Measurements from ENCODE around the gene IQGAP3. TPM values are rescaled to one million over a fixed set of nuclear protein-coding genes. Genes with fewer than 3 reads are reported as not detected.

The IQGAP3 gene
- total RNA-seq, 2 experiments from 2014 or later = 9.4 to 10.6 TPM

DNA sequence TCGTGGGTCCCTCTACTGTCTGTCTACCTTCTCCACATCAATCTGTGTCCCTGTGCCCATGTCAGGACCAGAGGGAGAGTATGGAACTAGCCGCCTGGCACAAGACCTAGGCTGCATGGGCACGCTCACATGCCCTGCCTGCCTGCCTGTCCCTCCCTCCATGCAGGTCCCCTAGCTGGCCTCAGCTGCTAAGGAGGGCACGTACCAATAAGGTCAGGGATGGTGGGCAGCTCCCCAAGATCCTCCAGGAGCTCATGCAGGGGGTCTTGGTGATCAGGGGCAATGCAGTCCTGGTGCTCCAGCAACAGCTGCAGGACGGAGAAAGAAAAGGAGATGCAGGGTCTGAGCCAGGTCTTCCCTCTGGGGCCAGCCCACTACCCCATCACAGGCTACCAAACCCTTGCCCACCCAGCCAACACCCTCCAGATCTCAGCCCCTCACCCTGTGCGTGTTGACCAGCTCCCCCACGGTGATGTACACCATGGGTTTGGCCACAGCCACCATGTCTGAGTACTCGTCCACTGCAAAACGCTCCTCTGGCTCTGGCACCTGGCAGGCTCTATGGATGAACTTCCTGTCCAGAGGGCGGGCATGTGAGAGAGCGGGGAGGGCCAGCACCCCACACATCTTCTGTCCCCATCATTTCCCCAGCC lies 38.7 kb downstream of the IQGAP3 start:
- CTCF ChIA-PET = interaction anchor here (1.5 kb wide), 1 partner anchor 54 kb away, joined by 3 read pairs; no protein-coding TSS in a partner anchor
- no peaks in the 10 kb centered on the region for H3K27me3 Mint-ChIP-seq (ENCODE audit: low read depth)
- no peak overlapping the region for H3K4me3 Mint-ChIP-seq
- intact Hi-C loops (cut with micrococcal nuclease) = no loop called here
- DNase-seq = no peak
- no peaks in the 10 kb centered on the region for H3K9me3 Mint-ChIP-seq
- no peaks in the 10 kb centered on the region for H3K36me3 Mint-ChIP-seq (ENCODE audit: low read depth)
- H3K4me1 Mint-ChIP-seq (ENCODE audit: low read depth) = peaks cover 3% of the 10 kb centered on the region
- H3K27ac Mint-ChIP-seq = no peak overlapping the region

DNA sequence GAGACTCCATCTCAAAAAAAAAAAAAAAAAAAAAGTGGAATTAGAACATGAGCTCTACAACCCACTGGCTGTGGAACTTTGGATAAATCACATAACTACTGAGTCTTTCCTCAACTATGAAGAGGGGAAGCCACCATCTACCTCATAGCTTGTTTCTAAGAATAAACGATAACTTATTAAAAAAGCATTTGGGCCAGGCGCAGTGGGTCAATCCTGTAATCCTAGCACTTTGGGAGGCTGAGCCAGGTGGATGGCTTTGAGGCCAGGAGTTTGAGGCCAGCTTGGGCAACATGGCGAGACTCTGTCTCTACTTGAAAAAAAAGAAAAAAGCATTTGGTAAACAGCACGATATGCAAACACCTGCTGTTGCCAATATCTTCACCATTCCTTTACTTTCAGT lies 40.0 kb downstream of the IQGAP3 start:
- no peak overlapping the region for H3K4me3 Mint-ChIP-seq
- H3K9me3 Mint-ChIP-seq = no peaks in the 10 kb centered on the region
- no peaks in the 10 kb centered on the region for H3K27me3 Mint-ChIP-seq (ENCODE audit: low read depth)
- H3K27ac Mint-ChIP-seq = no peak overlapping the region
- no peak for DNase-seq
- intact Hi-C loops (cut with micrococcal nuclease) = no loop called here
- CTCF ChIA-PET = interaction anchor here (0.6 to 1.5 kb wide), 2 partner anchors 31 to 52 kb away, joined by 3 read pairs; no protein-coding TSS in a partner anchor
- H3K4me1 Mint-ChIP-seq (ENCODE audit: low read depth) = peaks cover 13% of the 10 kb centered on the region
- H3K36me3 Mint-ChIP-seq (ENCODE audit: low read depth) = no peaks in the 10 kb centered on the region

DNA sequence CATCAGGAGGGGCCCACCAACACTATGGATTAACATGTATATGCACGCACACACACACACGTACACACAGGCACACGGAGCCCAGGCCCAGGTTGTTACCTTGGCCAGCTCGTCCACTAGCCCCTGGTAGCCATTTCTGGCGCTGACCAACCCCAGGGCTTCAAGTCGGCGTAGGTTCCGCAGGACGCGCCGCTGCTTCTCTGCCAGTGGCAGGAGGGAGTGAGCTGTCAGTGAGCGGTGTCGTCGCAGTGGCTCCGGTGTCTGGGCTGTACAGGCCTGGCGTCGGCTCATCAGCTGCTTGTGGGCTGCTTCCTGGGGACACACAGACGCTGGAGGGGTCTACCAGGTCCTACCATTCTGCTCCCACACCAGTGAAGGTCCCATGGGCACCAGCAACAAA lies 42.4 kb downstream of the IQGAP3 start:
- peaks cover 23% of the 10 kb centered on the region for H3K4me1 Mint-ChIP-seq (ENCODE audit: low read depth)
- no peak overlapping the region for H3K27ac Mint-ChIP-seq
- CTCF ChIA-PET = no interaction called here
- no peak for DNase-seq
- H3K9me3 Mint-ChIP-seq = no peaks in the 10 kb centered on the region
- no peaks in the 10 kb centered on the region for H3K27me3 Mint-ChIP-seq (ENCODE audit: low read depth)
- no peaks in the 10 kb centered on the region for H3K36me3 Mint-ChIP-seq (ENCODE audit: low read depth)
- H3K4me3 Mint-ChIP-seq = no peak overlapping the region
- intact Hi-C loops (cut with micrococcal nuclease) = no loop called here

DNA sequence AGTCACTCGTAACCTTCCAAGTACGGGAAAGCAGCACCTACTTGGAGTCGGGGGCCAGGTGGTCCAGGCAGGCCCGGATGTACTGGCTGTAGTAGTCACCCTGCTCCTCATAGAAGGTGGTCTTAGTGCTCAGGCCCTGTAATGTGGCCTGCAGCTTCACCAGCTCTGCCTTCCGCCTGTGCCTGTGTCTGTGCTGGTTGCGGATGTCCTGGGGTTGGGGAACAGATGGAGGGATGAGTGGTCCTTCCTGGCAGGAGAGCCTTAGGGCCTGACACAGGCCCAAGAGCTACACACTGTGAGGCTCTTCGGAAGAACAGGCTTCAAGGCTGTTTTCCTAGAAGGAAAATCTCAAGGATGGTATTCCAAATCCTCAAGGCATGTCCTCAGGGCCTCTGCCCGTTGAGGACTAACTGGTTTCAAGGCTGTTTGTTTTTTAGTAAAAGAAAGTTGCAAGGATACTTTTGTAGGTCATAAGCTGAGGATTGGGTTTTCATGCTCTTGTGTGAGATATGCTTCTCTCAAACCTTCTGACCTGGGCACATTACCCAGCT lies 43.4 kb downstream of the IQGAP3 start:
- DNase-seq = no peak
- intact Hi-C loops (cut with micrococcal nuclease) = no loop called here
- Mint-ChIP-seq H3K27ac (no peak overlapping the region), H3K36me3 (ENCODE audit: low read depth) (no peaks in the 10 kb centered on the region), H3K9me3 (no peaks in the 10 kb centered on the region), H3K4me1 (ENCODE audit: low read depth) (peaks cover 34% of the 10 kb centered on the region), H3K4me3 (no peak overlapping the region), H3K27me3 (ENCODE audit: low read depth) (no peaks in the 10 kb centered on the region)
- CTCF ChIA-PET = interaction anchor here (1.3 to 1.6 kb wide), 2 partner anchors 48 to 73 kb away, joined by 3 to 4 read pairs; no protein-coding TSS in a partner anchor

DNA sequence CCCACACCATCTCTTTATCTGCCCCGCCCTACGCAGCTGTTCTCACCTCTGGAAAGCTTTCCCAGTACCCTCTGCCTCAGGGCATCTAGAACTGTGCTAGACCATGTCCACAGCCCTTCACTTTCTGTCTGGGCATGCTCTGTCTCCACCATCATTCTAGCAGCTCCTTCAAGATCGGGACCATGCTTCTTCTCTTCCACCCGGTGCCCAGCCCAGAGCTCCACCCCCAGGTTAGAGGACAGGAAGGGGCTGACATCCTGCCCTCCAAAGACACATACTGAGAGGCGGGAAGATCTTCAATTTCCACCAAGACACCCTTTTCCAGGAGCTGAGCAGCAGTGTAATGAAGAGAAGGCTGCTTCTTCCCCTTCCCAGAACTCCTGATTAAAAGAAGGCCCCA lies 44.1 kb downstream of the IQGAP3 start:
- CTCF ChIA-PET = interaction anchor here (1.0 to 1.6 kb wide), 4 partner anchors 48 to 82 kb away, joined by 3 to 4 read pairs (median 4); no protein-coding TSS in a partner anchor
- Mint-ChIP-seq H3K4me3 (no peak overlapping the region), H3K4me1 (ENCODE audit: low read depth) (peaks cover 34% of the 10 kb centered on the region), H3K36me3 (ENCODE audit: low read depth) (no peaks in the 10 kb centered on the region), H3K9me3 (no peaks in the 10 kb centered on the region), H3K27me3 (ENCODE audit: low read depth) (no peaks in the 10 kb centered on the region), H3K27ac (no peak overlapping the region)
- intact Hi-C loops (cut with micrococcal nuclease) = no loop called here
- no peak for DNase-seq

DNA sequence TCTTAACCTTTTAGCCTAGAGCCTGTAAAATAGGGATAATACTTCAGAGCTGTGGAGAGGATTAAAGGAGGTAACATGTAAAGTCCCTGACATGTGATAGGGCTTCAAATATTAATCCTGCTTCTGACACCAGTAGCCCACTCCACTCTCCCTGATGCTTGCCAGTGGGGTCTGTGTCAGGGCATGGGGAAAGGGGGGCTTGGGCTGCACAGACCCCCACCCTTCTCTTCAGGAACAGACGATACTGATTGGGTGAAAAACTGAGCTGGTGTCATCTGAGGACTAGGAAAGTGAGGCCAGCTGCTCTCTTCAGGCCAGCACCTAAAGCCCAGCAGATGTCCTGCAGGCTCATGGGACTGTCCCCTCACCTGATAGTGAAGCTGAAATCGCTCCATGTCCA lies 44.8 kb downstream of the IQGAP3 start:
- H3K27me3 Mint-ChIP-seq (ENCODE audit: low read depth) = no peaks in the 10 kb centered on the region
- H3K9me3 Mint-ChIP-seq = no peaks in the 10 kb centered on the region
- intact Hi-C loops (cut with micrococcal nuclease) = no loop called here
- H3K36me3 Mint-ChIP-seq (ENCODE audit: low read depth) = no peaks in the 10 kb centered on the region
- H3K4me1 Mint-ChIP-seq (ENCODE audit: low read depth) = peaks cover 34% of the 10 kb centered on the region
- no peak overlapping the region for H3K4me3 Mint-ChIP-seq
- no peak overlapping the region for H3K27ac Mint-ChIP-seq
- CTCF ChIA-PET = interaction anchor here (1.0 to 1.6 kb wide), 4 partner anchors 47 to 82 kb away, joined by 3 to 4 read pairs (median 4); no protein-coding TSS in a partner anchor
- DNase-seq = no peak

DNA sequence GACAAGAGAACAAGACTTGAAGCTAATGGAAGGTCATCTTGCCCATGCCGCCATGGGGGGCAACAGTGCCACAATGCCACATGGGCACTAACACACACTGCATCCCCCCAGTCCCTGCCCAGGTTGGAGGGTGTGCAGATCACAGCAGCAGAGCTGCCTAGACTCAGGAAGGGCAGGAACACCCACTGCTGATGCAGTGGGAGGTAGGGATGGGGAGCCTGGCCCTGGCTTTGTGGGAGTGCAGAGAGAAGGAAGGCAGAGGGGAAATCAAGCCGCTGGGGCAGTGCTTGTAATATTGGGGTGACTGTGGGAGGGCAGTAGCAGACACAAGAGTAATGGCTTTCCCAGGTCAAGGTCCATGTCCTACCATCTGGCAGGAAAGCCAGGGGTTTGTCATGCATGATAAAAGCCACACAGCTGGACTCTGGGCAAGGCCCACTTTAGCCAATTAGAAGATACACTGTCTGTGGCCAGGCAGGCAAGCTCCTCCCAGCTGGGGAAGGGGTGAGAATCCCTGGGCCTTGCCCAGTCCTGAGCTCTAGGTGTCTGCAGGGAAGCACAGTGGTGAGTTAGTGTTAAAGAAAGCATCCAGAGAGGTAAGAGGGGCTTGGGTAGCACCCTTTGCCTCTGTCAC lies 46.4 kb downstream of the IQGAP3 start:
- Mint-ChIP-seq H3K27me3 (ENCODE audit: low read depth) (no peaks in the 10 kb centered on the region), H3K36me3 (ENCODE audit: low read depth) (no peaks in the 10 kb centered on the region), H3K27ac (no peak overlapping the region), H3K4me3 (no peak overlapping the region), H3K4me1 (ENCODE audit: low read depth) (peaks cover 34% of the 10 kb centered on the region), H3K9me3 (no peaks in the 10 kb centered on the region)
- CTCF ChIA-PET = interaction anchor here (0.6 to 2.3 kb wide), 5 partner anchors 15 to 76 kb away, joined by 4 to 11 read pairs (median 6); partner anchors contain the start of gene GPATCH4
- DNase-seq = no peak
- intact Hi-C loops (cut with micrococcal nuclease) = loop anchor here (1.0 kb wide), 1 partner anchor 46 kb away; no protein-coding TSS in a partner anchor

DNA sequence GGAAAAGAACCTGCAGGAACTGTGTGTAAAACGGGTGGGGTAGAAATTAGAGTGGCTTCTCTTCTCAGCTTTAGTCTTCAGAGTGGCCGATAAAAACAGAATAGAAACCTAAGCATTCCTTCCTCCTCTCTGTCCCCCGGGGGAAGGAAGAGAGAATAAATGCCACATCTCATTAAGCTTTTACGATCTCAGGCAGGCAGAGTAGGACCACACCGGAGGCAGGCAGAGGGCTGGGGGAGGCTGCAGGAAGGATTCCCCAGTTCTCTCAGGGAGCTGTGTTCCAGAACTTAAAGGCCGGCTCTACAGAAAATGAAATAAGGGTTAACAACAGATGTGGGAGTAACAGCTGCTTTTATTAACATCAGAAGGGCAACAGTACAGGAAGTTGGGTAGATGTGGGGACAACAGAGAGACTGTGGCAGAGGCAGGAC lies 47.3 kb downstream of the IQGAP3 start:
- intact Hi-C loops (cut with micrococcal nuclease) = loop anchor here (1.0 kb wide), 1 partner anchor 45 kb away; no protein-coding TSS in a partner anchor
- Mint-ChIP-seq H3K4me1 (ENCODE audit: low read depth) (peaks cover 34% of the 10 kb centered on the region), H3K27ac (no peak overlapping the region), H3K27me3 (ENCODE audit: low read depth) (no peaks in the 10 kb centered on the region), H3K9me3 (no peaks in the 10 kb centered on the region), H3K4me3 (peak overlapping the region; percentile 8), H3K36me3 (ENCODE audit: low read depth) (no peaks in the 10 kb centered on the region)
- CTCF ChIA-PET = interaction anchor here (0.6 to 2.3 kb wide), 15 partner anchors 15 to 271 kb away, joined by 3 to 11 read pairs (median 3); no protein-coding TSS in a partner anchor
- DNase-seq = no peak

DNA sequence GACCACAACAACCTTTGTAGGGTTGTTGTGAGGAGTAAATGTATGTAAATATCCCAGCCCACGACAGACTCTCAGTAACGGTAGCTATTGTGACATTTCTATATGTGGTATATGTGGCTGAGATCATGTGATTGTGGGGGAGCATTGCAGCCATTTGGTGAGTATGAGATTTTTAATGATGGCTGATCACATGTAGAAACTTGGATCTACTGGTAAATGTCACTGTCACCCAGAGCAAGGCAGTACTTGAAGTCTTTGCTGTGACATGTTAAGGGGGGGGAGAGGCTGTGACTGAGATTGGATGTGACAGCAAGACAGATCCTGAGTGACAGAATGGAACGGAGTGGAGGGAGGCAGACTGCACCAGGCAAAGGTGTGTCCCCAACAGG lies 47.9 kb downstream of the IQGAP3 start:
- intact Hi-C loops (cut with micrococcal nuclease) = loop anchor here (5.0 kb wide), 1 partner anchor 48 kb away; the partner anchor contains the start of gene IQGAP3
- Mint-ChIP-seq H3K4me3 (no peak overlapping the region), H3K36me3 (ENCODE audit: low read depth) (no peaks in the 10 kb centered on the region), H3K27ac (no peak overlapping the region), H3K9me3 (no peaks in the 10 kb centered on the region), H3K27me3 (ENCODE audit: low read depth) (no peaks in the 10 kb centered on the region), H3K4me1 (ENCODE audit: low read depth) (peaks cover 34% of the 10 kb centered on the region)
- CTCF ChIA-PET = interaction anchor here (0.6 to 2.3 kb wide), 13 partner anchors 16 to 272 kb away, joined by 3 to 11 read pairs (median 4); no protein-coding TSS in a partner anchor
- DNase-seq = peak; percentile 45

DNA sequence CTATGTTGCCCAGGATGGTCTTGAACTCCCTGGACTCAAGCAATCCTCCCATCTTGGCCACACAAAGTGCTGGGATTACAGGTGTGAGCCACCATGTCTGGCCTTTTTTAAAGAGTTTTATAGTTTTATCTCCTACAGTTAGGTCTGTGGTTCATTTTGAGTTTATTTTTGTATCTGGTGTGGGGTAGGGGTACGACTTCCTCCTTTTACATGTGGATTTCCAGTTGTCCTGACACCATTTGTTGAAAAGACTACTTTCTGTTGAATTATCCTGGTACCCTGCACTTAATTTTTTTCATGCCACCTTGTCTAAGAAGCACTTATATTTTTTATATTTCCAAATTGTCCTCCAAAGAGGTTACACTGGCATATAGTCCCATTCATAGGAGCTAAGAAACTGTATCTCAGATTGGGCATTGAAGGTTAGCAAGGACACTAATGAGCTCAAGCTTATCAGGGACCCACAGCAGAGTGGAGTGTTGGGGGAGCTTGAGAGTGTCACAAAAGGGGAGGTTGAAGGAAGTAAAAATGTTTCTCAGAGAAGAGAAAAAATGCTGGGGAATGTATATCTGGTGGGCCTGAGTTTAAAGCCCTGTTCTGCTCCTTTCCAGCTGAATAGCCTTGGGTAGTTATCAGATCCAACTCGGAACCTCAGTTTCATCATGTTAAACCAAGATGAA lies 48.4 kb downstream of the IQGAP3 start:
- intact Hi-C loops (cut with micrococcal nuclease) = loop anchor here (5.0 kb wide), 1 partner anchor 48 kb away; the partner anchor contains the start of gene IQGAP3
- CTCF ChIA-PET = interaction anchor here (0.6 to 2.3 kb wide), 8 partner anchors 34 to 138 kb away, joined by 3 to 11 read pairs (median 4); no protein-coding TSS in a partner anchor
- Mint-ChIP-seq H3K9me3 (no peaks in the 10 kb centered on the region), H3K27me3 (ENCODE audit: low read depth) (no peaks in the 10 kb centered on the region), H3K4me1 (ENCODE audit: low read depth) (peaks cover 33% of the 10 kb centered on the region), H3K27ac (no peak overlapping the region), H3K36me3 (ENCODE audit: low read depth) (no peaks in the 10 kb centered on the region), H3K4me3 (no peak overlapping the region)
- no peak for DNase-seq

DNA sequence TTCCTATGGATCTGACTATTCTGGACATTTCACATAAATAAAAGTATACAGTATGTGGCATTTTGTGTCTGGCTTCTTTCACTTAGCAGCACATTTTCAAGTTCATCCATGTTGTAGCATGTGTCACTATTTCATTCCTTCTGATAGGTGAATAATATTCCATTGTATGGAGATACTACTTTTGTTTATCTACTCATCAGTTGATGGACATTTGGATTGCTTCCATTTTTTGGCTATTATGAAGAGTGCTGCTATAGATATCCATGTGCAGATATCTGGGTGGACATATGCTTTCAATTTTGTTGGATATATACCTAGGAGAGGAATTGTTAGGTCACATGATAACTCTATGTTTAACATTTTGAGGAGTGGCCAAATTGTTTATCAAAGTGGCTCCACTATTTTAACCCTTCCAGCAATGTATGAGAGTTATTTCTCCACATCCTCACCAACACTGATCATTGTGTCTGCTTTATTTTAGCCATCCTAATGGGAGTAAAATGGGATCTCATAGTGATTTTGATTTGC lies 49.9 kb downstream of the IQGAP3 start:
- no peak overlapping the region for H3K27ac Mint-ChIP-seq
- H3K4me3 Mint-ChIP-seq = no peak overlapping the region
- H3K36me3 Mint-ChIP-seq (ENCODE audit: low read depth) = no peaks in the 10 kb centered on the region
- H3K27me3 Mint-ChIP-seq (ENCODE audit: low read depth) = no peaks in the 10 kb centered on the region
- DNase-seq = no peak
- H3K9me3 Mint-ChIP-seq = no peaks in the 10 kb centered on the region
- intact Hi-C loops (cut with micrococcal nuclease) = loop anchor here (5.0 kb wide), 1 partner anchor 50 kb away; the partner anchor contains the start of gene IQGAP3
- CTCF ChIA-PET = interaction anchor here (1.2 kb wide), 1 partner anchor 42 kb away, joined by 4 read pairs; no protein-coding TSS in a partner anchor
- peaks cover 21% of the 10 kb centered on the region for H3K4me1 Mint-ChIP-seq (ENCODE audit: low read depth)
